Panc1 (cell line): ENCODE data around the gene CD164L2. TPM values are rescaled to one million over a fixed set of nuclear protein-coding genes. Genes with fewer than 3 reads are reported as not detected.

Experiments
- ATAC-seq: fragments of 200-7000 bp; cut with Tn5 transposase; 2 replicates; pipeline ENCODE4 v1.9.1; 2020; ENCODE audit warnings: mild to moderate bottlenecking, moderate library complexity
- BruUV-seq: library from RNA; stranded (reverse); fragments of 400-500 nt; replicated peaks from 2 replicates; lab custom pipeline; 2021; lab: Mats Ljungman, UMichigan
- CTCF ChIA-PET: fragments of 300-600 bp; sonication (Branson Sonifier 250); formaldehyde crosslinking; loops from one replicate; lab custom pipeline; 2022; ENCODE audit warnings: antibody characterized with exemption; lab: Charles Lee
- POLR2A ChIA-PET: fragments of 300-600 bp; sonication (Branson Sonifier 250); formaldehyde crosslinking; loops from one replicate; lab custom pipeline; 2022; ENCODE audit warnings: antibody characterized with exemption; lab: Charles Lee
- DNase-seq: peaks from one replicate; pipeline ENCODE4 v3.0.0-alpha.2; 2010; ENCODE audit warnings: low read depth, low spot score
- H3K27ac ChIP-seq: 2 replicates; pipeline ENCODE4 v1.5.1; 2011; ENCODE audit warnings: mild to moderate bottlenecking, low read length, inconsistent platforms
- H3K27me3 ChIP-seq: fragments of 200-500 bp; sonication (Bioruptor generic); 2 replicates; pipeline ENCODE4 v1.6.0; 2014; ENCODE audit warnings: low read length, inconsistent platforms; ENCODE audit not compliant: control insufficient read depth, insufficient read depth
- H3K36me3 ChIP-seq: fragments of 200-500 bp; sonication (Bioruptor generic); 2 replicates; pipeline ENCODE4 v1.5.1; 2014; ENCODE audit warnings: inconsistent platforms, mild to moderate bottlenecking, low read length, moderate library complexity; ENCODE audit not compliant: control insufficient read depth, insufficient read depth
- H3K4me1 ChIP-seq: 2 replicates; pipeline ENCODE4 v1.5.1; 2011; ENCODE audit warnings: inconsistent platforms, mild to moderate bottlenecking, low read length, moderate library complexity; ENCODE audit not compliant: control insufficient read depth, insufficient read depth
- H3K4me3 ChIP-seq, 2 experiments: 2 replicates each; pipeline ENCODE4 v1.5.1; 2011 to 2012; ENCODE audit warnings: low read depth in 2 of 2, low read length in 2 of 2, mild to moderate bottlenecking in 2 of 2, inconsistent platforms in 1 of 2, moderate library complexity in 1 of 2
- H3K9me3 ChIP-seq: fragments of 200-500 bp; sonication (Bioruptor generic); 2 replicates; pipeline ENCODE4 v1.5.1; 2014; ENCODE audit warnings: low read depth, mild to moderate bottlenecking, inconsistent platforms, low read length, moderate library complexity; ENCODE audit not compliant: control insufficient read depth, insufficient read depth
- POLR2AphosphoS5 ChIP-seq: IDR thresholded peaks from 2 replicates; pipeline ENCODE4 v1.6.1; 2012; ENCODE audit warnings: mild to moderate bottlenecking, low read depth, low read length, moderate library complexity
- REST ChIP-seq, 2 experiments: IDR thresholded peaks; 2 replicates each; pipeline ENCODE4 v1.6.1; 2011 to 2012; ENCODE audit warnings: low read depth in 2 of 2, control low read depth in 1 of 2, low read length in 1 of 2, mild to moderate bottlenecking in 1 of 2, moderate library complexity in 1 of 2; ENCODE audit not compliant: insufficient read depth in 1 of 2
- SIN3A ChIP-seq: IDR thresholded peaks from 2 replicates; pipeline ENCODE4 v1.6.1; 2012; ENCODE audit warnings: low read depth, mild to moderate bottlenecking, low read length, moderate library complexity, borderline replicate concordance; ENCODE audit not compliant: insufficient read depth
- TCF7L2 ChIP-seq: IDR thresholded peaks from 2 replicates; pipeline ENCODE4 v1.6.1; 2011; ENCODE audit warnings: mild to moderate bottlenecking, low read depth, low read length, inconsistent platforms
- in situ Hi-C: cut with HindIII; loops from 2 replicates; pipeline ENCODE4 v1.10.0; 2016; ENCODE audit warnings: low sequenced_read_pairs, low pct_unique_long_range_greater_than_20kb
- intact Hi-C: fragments of 100-400 bp; cut with micrococcal nuclease; formaldehyde crosslinking; loops from one replicate; pipeline ENCODE4 v1.10.0; 2022; ENCODE audit not compliant: unreplicated experiment
- total RNA-seq: library from RNA; stranded (reverse); gene quantifications from one replicate; pipeline ENCODE4 v1.2.1, GENCODE V29; 2021; ENCODE audit not compliant: unreplicated experiment
- TF ChIP-seq, protein P1 (sequence below): fragments of 450-650 bp; IDR thresholded peaks from 2 replicates; pipeline ENCODE4 v1.5.1; 2017; ENCODE audit warnings: mild to moderate bottlenecking

Gene CD164L2
- total RNA-seq, 1 experiment from 2014 or later = 0.13 TPM

GRCh38 chr1:27383661-27384060 is 528 bp upstream of the CD164L2 start:
- BruUV-seq = no TSS peak
- Histone ChIP-seq H3K27me3 (no peaks in the 10 kb centered on the region), H3K9me3 (no peaks in the 10 kb centered on the region), H3K36me3 (no peaks in the 10 kb centered on the region), H3K4me1 (no peaks in the 10 kb centered on the region), H3K4me3 (no peak overlapping the region), H3K27ac (no peak overlapping the region)
- ATAC-seq (no peak), DNase-seq (no peak)
- intact Hi-C loops = no loop called here
- ChIA-PET CTCF (interaction anchor here (0.6 kb wide), 1 partner anchor 385 kb away, joined by 4 read pairs; no protein-coding TSS in a partner anchor), POLR2A (interaction anchor here (0.5 kb wide), 1 partner anchor 9 kb away, joined by 3 read pairs; the partner anchor contains the start of gene GPR3)
- in situ Hi-C loops = no loop called here
- TF ChIP-seq TCF7L2 (no peak), REST (IDR thresholded peaks at IDR 0.05; ENCODE audit: insufficient read depth in 1 of 2, low read depth in 2 of 2, low read length in 1 of 2) (no peak), SIN3A (no peak), POLR2AphosphoS5 (no peak)
- TF ChIP-seq, protein P1, sequence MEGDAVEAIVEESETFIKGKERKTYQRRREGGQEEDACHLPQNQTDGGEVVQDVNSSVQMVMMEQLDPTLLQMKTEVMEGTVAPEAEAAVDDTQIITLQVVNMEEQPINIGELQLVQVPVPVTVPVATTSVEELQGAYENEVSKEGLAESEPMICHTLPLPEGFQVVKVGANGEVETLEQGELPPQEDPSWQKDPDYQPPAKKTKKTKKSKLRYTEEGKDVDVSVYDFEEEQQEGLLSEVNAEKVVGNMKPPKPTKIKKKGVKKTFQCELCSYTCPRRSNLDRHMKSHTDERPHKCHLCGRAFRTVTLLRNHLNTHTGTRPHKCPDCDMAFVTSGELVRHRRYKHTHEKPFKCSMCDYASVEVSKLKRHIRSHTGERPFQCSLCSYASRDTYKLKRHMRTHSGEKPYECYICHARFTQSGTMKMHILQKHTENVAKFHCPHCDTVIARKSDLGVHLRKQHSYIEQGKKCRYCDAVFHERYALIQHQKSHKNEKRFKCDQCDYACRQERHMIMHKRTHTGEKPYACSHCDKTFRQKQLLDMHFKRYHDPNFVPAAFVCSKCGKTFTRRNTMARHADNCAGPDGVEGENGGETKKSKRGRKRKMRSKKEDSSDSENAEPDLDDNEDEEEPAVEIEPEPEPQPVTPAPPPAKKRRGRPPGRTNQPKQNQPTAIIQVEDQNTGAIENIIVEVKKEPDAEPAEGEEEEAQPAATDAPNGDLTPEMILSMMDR = no peak

DNA sequence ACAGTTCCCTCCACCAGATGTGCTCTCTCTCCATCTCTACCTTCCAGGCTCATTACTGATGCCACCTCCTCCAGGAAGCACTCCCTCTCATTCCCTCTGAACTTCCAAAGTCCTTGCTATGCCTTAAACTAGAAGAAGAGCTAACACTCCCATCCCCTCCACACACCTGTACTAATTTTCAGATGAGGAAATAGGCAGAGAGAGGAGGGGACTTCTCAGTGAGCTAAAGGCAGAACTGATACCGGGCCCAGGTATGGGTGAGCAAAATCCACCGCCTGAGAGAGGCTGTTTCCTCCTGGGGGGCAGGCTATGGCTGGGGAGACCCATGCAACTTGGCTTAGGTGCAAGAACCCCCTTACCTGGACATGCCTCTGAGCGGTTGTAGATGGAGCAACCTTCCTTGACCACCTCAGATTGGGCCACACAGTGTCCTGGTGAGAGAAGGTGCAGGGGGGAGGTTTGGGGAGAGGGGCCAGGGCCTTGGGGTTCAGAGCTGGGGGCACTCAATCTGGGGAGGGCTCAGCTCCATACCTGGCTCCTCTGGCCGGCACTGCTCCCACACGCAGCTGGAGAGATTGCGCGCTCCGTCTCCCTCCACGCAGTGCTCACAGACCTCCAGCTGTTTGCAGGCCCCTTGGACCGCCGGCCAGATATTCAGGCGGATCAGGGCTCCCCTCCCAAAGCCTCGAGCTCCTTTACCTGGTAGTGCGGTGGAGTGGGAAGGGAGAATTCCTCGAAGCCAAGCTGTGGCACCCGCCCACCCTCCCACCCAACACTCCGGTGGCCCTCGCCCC is 967 bp downstream of the CD164L2 start:
- H3K9me3 ChIP-seq = no peaks in the 10 kb centered on the region
- POLR2A ChIA-PET = interaction anchor here (0.6 kb wide), 1 partner anchor 82 kb away, joined by 3 read pairs; no protein-coding TSS in a partner anchor
- in situ Hi-C loops = no loop called here

More for the DNA sequence above, 967 bp downstream of the CD164L2 start:
- DNase-seq (no peak), ATAC-seq (no peak)
- BruUV-seq = no TSS peak
- no peak overlapping the region for H3K4me3 ChIP-seq
- H3K36me3 ChIP-seq = no peaks in the 10 kb centered on the region
- no peaks in the 10 kb centered on the region for H3K27me3 ChIP-seq
- TF ChIP-seq, protein P1 = no peak
- TF ChIP-seq TCF7L2 (no peak), SIN3A (no peak), POLR2AphosphoS5 (no peak), REST (IDR thresholded peaks at IDR 0.05; ENCODE audit: insufficient read depth in 1 of 2, low read depth in 2 of 2, low read length in 1 of 2) (no peak)
- intact Hi-C loops = no loop called here
- CTCF ChIA-PET = interaction anchor here (0.6 kb wide), 1 partner anchor 10 kb away, joined by 13 read pairs; the partner anchor contains the start of gene GPR3
- no peaks in the 10 kb centered on the region for H3K4me1 ChIP-seq
- H3K27ac ChIP-seq = no peak overlapping the region
